Stomach (tissue), 4 donors: ENCODE results near the gene CDK5RAP3.

ENCODE experiments used
- EP300 ChIP-seq: sonication (generic); formaldehyde crosslinking; IDR thresholded peaks from one replicate; pipeline ENCODE4 v1.6.1; 2017; ENCODE audit warnings: antibody characterized with exemption
- POLR2A ChIP-seq, 4 donors: fragments of 450-650 bp; IDR thresholded peaks; one replicate each; pipeline ENCODE4 v1.6.1; 2016; ENCODE audit warnings: antibody characterized with exemption in 4 of 4, control low read depth in 2 of 4, mild to moderate bottlenecking in 1 of 4, moderate library complexity in 1 of 4
- POLR2AphosphoS5 ChIP-seq, 3 donors: sonication (generic); formaldehyde crosslinking; IDR thresholded peaks; one replicate each; pipeline ENCODE4 v1.6.1; 2016; ENCODE audit warnings: antibody characterized with exemption in 3 of 3
- TF ChIP-seq, protein P1 (sequence below), 7 experiments: fragments of 450-650 bp in 4 of 7; fragments of 200-600 bp in 3 of 7; sonication (generic) in 3 of 7; IDR thresholded peaks; one replicate each; pipeline ENCODE4 v1.5.1; 2016 to 2019; ENCODE audit warnings: antibody characterized with exemption in 7 of 7, control low read depth in 2 of 7, mild to moderate bottlenecking in 1 of 7

DNA sequence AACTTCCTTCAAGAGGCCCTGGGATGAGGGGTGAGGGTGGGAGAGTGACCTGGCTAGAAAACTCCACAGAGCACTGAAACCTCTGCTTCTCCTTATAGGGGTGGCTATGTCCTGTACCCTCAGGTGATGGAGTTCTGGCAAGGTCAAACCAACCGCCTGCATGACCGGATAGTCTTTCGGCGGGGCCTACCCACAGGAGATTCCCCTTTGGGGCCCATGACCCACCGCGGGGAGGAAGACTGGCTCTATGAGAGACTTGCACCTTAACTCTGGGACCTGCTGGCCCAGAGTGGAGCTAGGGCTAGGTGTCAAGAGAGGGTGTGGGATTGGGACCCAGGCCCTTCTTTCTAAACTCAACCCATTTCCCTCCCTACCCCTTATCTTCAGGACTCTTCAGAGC lies 24.4 kb upstream of the CDK5RAP3 start:
- TF ChIP-seq, protein P1, sequence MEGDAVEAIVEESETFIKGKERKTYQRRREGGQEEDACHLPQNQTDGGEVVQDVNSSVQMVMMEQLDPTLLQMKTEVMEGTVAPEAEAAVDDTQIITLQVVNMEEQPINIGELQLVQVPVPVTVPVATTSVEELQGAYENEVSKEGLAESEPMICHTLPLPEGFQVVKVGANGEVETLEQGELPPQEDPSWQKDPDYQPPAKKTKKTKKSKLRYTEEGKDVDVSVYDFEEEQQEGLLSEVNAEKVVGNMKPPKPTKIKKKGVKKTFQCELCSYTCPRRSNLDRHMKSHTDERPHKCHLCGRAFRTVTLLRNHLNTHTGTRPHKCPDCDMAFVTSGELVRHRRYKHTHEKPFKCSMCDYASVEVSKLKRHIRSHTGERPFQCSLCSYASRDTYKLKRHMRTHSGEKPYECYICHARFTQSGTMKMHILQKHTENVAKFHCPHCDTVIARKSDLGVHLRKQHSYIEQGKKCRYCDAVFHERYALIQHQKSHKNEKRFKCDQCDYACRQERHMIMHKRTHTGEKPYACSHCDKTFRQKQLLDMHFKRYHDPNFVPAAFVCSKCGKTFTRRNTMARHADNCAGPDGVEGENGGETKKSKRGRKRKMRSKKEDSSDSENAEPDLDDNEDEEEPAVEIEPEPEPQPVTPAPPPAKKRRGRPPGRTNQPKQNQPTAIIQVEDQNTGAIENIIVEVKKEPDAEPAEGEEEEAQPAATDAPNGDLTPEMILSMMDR (IDR thresholded peaks at IDR 0.05) = no peak
- TF ChIP-seq EP300 (no peak), POLR2AphosphoS5 (IDR thresholded peaks at IDR 0.05) (no peak), POLR2A (IDR thresholded peaks at IDR 0.05) (no peak)
